ENCODE results near the gene ERBB2.

GRCh38 chr17:39756380-39757079, 56.7 kb downstream of the ERBB2 start:
- no peak for TF ChIP-seq CTCF (IDR thresholded peaks at IDR 0.05)
- no peak for TF ChIP-seq POLR2AphosphoS5 (IDR thresholded peaks at IDR 0.05)
- TF ChIP-seq EP300 (IDR thresholded peaks at IDR 0.05; ENCODE audit: low read depth), result no peak

Measured in transverse colon (tissue), 4 donors.